SK-N-SH (cell line): Measurements from ENCODE around the gene ATP1A4. TPM values are rescaled to one million over a fixed set of nuclear protein-coding genes. Genes with fewer than 3 reads are reported as not detected.

ENCODE experiments used
- CTCF ChIA-PET: fragments of 300-600, 350-600 bp; formaldehyde crosslinking; extraction: SDS; loops from one replicate; lab custom pipeline; 2021; lab: Yijun Ruan, JAX
- POLR2A ChIA-PET: fragments of 350-600 bp; sonication (Branson Sonifier 250); formaldehyde crosslinking; extraction: SDS; loops from one replicate; lab custom pipeline; 2020; ENCODE audit warnings: antibody characterized with exemption, inconsistent platforms; lab: Yijun Ruan, JAX
- DNase-seq: peaks from one replicate; pipeline ENCODE4 v3.0.0; 2012
- H2AFZ ChIP-seq: fragments of 200-600 bp; sonication (generic); 2 replicates; pipeline ENCODE4 v1.8.1; 2016; ENCODE audit warnings: antibody characterized with exemption, mild to moderate bottlenecking, low read depth
- H3F3A ChIP-seq: fragments of 200-600 bp; sonication (generic); replicated peaks from 2 replicates; pipeline ENCODE3; 2016; ENCODE audit warnings: antibody characterized with exemption, mild to moderate bottlenecking; ENCODE audit not compliant: insufficient read depth
- H3K27ac ChIP-seq, 2 experiments: fragments of 200-500 bp in 1 of 2; fragments of 200-600 bp in 1 of 2; sonication (Bioruptor generic) in 1 of 2; sonication (generic), shearing (Covaris generic) in 1 of 2; 2 replicates each; pipeline versions ENCODE4 v1.5.1 to v1.6.1; 2014 to 2016; ENCODE audit warnings: low read depth in 2 of 2, inconsistent platforms in 1 of 2, low read length in 1 of 2, mild to moderate bottlenecking in 1 of 2, mixed read lengths in 1 of 2
- H3K27me3 ChIP-seq: fragments of 200-600 bp; sonication (generic), shearing (Covaris generic); 2 replicates; pipeline ENCODE4 v1.6.1; 2016; ENCODE audit warnings: mixed run types; ENCODE audit not compliant: insufficient read depth
- H3K36me3 ChIP-seq, 2 experiments: fragments of 200-500 bp in 1 of 2; fragments of 200-600 bp in 1 of 2; sonication (Bioruptor generic) in 1 of 2; sonication (generic) in 1 of 2; replicated peaks in 1 of 2; 2 replicates each; pipeline versions ENCODE3 to v1.5.1; 2014 to 2016; ENCODE audit warnings: low read length in 1 of 2, mild to moderate bottlenecking in 1 of 2; ENCODE audit not compliant: insufficient read depth in 2 of 2, control insufficient read depth in 1 of 2
- H3K4me1 ChIP-seq, 2 experiments: fragments of 200-500 bp in 1 of 2; fragments of 200-600 bp in 1 of 2; sonication (Bioruptor generic) in 1 of 2; sonication (generic), shearing (Covaris generic) in 1 of 2; 2 replicates each; pipeline versions ENCODE4 v1.5.1 to v1.6.1; 2014 to 2016; ENCODE audit warnings: low read depth in 1 of 2, low read length in 1 of 2, mixed run types in 1 of 2; ENCODE audit not compliant: insufficient read depth in 2 of 2, control insufficient read depth in 1 of 2
- H3K4me2 ChIP-seq: fragments of 200-600 bp; sonication (generic), shearing (Covaris generic); 2 replicates; pipeline ENCODE4 v1.6.1; 2017; ENCODE audit warnings: mixed run types
- H3K4me3 ChIP-seq, 2 experiments: fragments of 200-500 bp in 1 of 2; fragments of 200-600 bp in 1 of 2; sonication (Bioruptor generic) in 1 of 2; sonication (generic), shearing (Covaris generic) in 1 of 2; 2 replicates each; pipeline versions ENCODE4 v1.5.1 to v1.8.1; 2014 to 2016; ENCODE audit warnings: low read depth in 2 of 2, inconsistent platforms in 1 of 2, low read length in 1 of 2, mild to moderate bottlenecking in 1 of 2, mixed read lengths in 1 of 2, moderate library complexity in 1 of 2
- H3K79me2 ChIP-seq: fragments of 200-600 bp; sonication (generic); 2 replicates; pipeline ENCODE4 v1.8.1; 2017; ENCODE audit warnings: mild to moderate bottlenecking; ENCODE audit not compliant: insufficient read depth
- H3K9ac ChIP-seq: fragments of 200-600 bp; sonication (generic); 2 replicates; pipeline ENCODE4 v1.6.1; 2017; ENCODE audit warnings: mixed run types
- H3K9me2 ChIP-seq: fragments of 200-600 bp; sonication (generic); 2 replicates; pipeline ENCODE4 v1.6.1; 2017; ENCODE audit warnings: mixed run types
- H3K9me3 ChIP-seq: fragments of 200-600 bp; sonication (generic); 2 replicates; pipeline ENCODE4 v1.6.1; 2017; ENCODE audit warnings: mixed run types, mild to moderate bottlenecking, moderate library complexity
- H4K20me1 ChIP-seq: fragments of 200-600 bp; sonication (generic); 2 replicates; pipeline ENCODE4 v1.6.1; 2017; ENCODE audit warnings: mild to moderate bottlenecking, mixed run types; ENCODE audit not compliant: insufficient read depth
- CHD2 ChIP-seq: fragments of 150-350 bp; IDR thresholded peaks from 2 replicates; pipeline ENCODE4 v1.6.1; 2018; ENCODE audit warnings: low read length; ENCODE audit not compliant: partially characterized antibody
- FOXJ3 ChIP-seq: sonication (generic); formaldehyde crosslinking; IDR thresholded peaks from 2 replicates; pipeline ENCODE4 v1.5.1; 2020; ENCODE audit warnings: mild to moderate bottlenecking, missing genetic modification reagents
- GATA2 ChIP-seq: sonication (generic); formaldehyde crosslinking; IDR thresholded peaks from 2 replicates; pipeline ENCODE4 v1.5.0; 2020; ENCODE audit warnings: mild to moderate bottlenecking, missing genetic modification reagents
- MEF2A ChIP-seq: IDR thresholded peaks from 2 replicates; pipeline ENCODE4 v1.4.0; 2012; ENCODE audit warnings: low read depth, borderline replicate concordance
- PBX3 ChIP-seq: IDR thresholded peaks from 2 replicates; pipeline ENCODE4; 2012
- RCOR1 ChIP-seq: fragments of 150-350 bp; IDR thresholded peaks from 2 replicates; pipeline ENCODE4 v1.6.1; 2017; ENCODE audit warnings: antibody characterized with exemption, low read length
- SIN3A ChIP-seq: IDR thresholded peaks from 2 replicates; pipeline ENCODE4 v1.6.1; 2012; ENCODE audit warnings: low read depth, mild to moderate bottlenecking, low read length, moderate library complexity, borderline replicate concordance
- TAF1 ChIP-seq: IDR thresholded peaks from 2 replicates; pipeline ENCODE4 v1.6.1; 2012; ENCODE audit warnings: low read depth, mild to moderate bottlenecking, low read length, moderate library complexity, borderline replicate concordance
- YY1 ChIP-seq: IDR thresholded peaks from 2 replicates; pipeline ENCODE4 v1.4.0; 2012; ENCODE audit warnings: low read depth, mild to moderate bottlenecking
- ZBTB33 ChIP-seq: IDR thresholded peaks from 2 replicates; pipeline ENCODE4 v1.4.0; 2012; ENCODE audit warnings: low read depth, borderline replicate concordance
- WGBS: methylation state at CpG from one replicate; pipeline ENCODE4 v1.1.6; 2017; ENCODE audit warnings: low lambda C conversion rate; 5-methylcytosine and 5-hydroxymethylcytosine counted together
- polyA plus RNA-seq, 3 experiments: library from polyadenylated mRNA; depleted of rRNA; stranded (reverse); fragments of >200 nt; gene quantifications; 2 replicates each; pipeline ENCODE4 v1.2.3, GENCODE V29; 2012
- TF ChIP-seq, protein P1 (sequence below): IDR thresholded peaks from 2 replicates; pipeline ENCODE4 v1.4.0; 2012; ENCODE audit warnings: low read depth
- TF ChIP-seq, protein P2 (sequence below): fragments of 150-350 bp; IDR thresholded peaks from 2 replicates; pipeline ENCODE4 v1.6.1; 2017; ENCODE audit warnings: antibody characterized with exemption, low read length, low read depth, borderline replicate concordance

Gene ATP1A4
- polyA plus RNA-seq, 1 of the 3 experiments (the other 2 are of a cell fraction): not detected

DNA sequence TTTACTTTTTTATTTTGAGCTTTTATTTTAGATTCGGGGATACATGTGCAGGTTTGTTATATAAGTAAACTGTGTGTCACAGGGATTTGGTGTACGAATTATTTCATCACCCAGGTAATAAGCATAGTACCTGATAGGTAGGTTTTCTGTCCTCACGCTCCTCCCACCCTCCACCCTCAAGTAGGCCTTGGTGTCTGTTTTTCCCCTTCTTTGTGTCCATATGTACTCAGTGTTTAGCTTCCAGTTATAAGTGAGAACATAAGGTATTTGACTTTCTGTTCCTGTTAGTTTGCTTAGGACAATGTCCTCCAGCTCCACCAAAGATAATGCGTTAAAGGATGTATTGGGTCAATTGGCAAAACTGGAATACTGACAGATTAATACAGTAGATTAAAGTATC lies 5.8 kb downstream of the ATP1A4 start (continued):
- TF ChIP-seq MEF2A: no peak
- no peak for TF ChIP-seq RCOR1
- TF ChIP-seq, protein P1, sequence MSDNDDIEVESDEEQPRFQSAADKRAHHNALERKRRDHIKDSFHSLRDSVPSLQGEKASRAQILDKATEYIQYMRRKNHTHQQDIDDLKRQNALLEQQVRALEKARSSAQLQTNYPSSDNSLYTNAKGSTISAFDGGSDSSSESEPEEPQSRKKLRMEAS: no peak
- TF ChIP-seq SIN3A: no peak
- TF ChIP-seq TAF1: no peak
- TF ChIP-seq, protein P2, sequence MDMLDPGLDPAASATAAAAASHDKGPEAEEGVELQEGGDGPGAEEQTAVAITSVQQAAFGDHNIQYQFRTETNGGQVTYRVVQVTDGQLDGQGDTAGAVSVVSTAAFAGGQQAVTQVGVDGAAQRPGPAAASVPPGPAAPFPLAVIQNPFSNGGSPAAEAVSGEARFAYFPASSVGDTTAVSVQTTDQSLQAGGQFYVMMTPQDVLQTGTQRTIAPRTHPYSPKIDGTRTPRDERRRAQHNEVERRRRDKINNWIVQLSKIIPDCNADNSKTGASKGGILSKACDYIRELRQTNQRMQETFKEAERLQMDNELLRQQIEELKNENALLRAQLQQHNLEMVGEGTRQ: no peak

- no peaks in the 10 kb centered on the region for H3K79me2 ChIP-seq
- H3K27me3 ChIP-seq: no peaks in the 10 kb centered on the region; the same call in 1 of the 2 replicates
- ChIA-PET POLR2A (no interaction called here), CTCF (interaction anchor here (1.0 to 2.1 kb wide), 2 partner anchors 10 to 93 kb away, joined by 3 to 4 read pairs; no protein-coding TSS in a partner anchor)
- no peaks in the 10 kb centered on the region for H3K9me3 ChIP-seq
- H3K4me1 ChIP-seq: no peaks in the 10 kb centered on the region
- H3K4me2 ChIP-seq: no peak overlapping the region
- H3K27ac ChIP-seq: no peak overlapping the region
- no peak for DNase-seq
- H4K20me1 ChIP-seq: no peaks in the 10 kb centered on the region
- H3K36me3 ChIP-seq: no peaks in the 10 kb centered on the region
- no peak overlapping the region for H2AFZ ChIP-seq
- H3K9me2 ChIP-seq: no peaks in the 10 kb centered on the region
- no peaks in the 10 kb centered on the region for H3F3A ChIP-seq
- 59% methylated on average over 3 of the region's 3 CpGs for WGBS
- no peak overlapping the region for H3K9ac ChIP-seq
- no peak overlapping the region for H3K4me3 ChIP-seq
- TF ChIP-seq SIN3A (no peak), CHD2 (no peak), PBX3 (no peak), GATA2 (no peak), ZBTB33 (no peak), FOXJ3 (CRISPR knock-in tag) (no peak), YY1 (no peak)
- TF ChIP-seq, protein P2: no peak
Observed at GRCh38 chr1:160158031-160158430, 6.6 kb downstream of the ATP1A4 start.
